KMS-11 (cell line): Measurements from ENCODE around the gene TUT4.
A peak's percentile ranks its signal among the peaks of the same experiment; 100 is the strongest.

Source experiments
- H2AFZ ChIP-seq: fragments of 200-600 bp; sonication (generic); 2 replicates; pipeline ENCODE4 v1.6.1; 2016; ENCODE audit warnings: antibody characterized with exemption, mixed run types, low read depth
- H3K27ac ChIP-seq: fragments of 200-600 bp; sonication (generic); 2 replicates; pipeline ENCODE4 v1.6.1; 2016; ENCODE audit warnings: mild to moderate bottlenecking, mixed run types
- H3K27me3 ChIP-seq: fragments of 200-600 bp; sonication (generic); 2 replicates; pipeline ENCODE4 v1.6.1; 2017; ENCODE audit warnings: mild to moderate bottlenecking, low read depth, mixed run types, moderate library complexity; ENCODE audit not compliant: insufficient read depth
- H3K36me3 ChIP-seq: fragments of 200-600 bp; sonication (generic); 2 replicates; pipeline ENCODE4 v1.6.1; 2017; ENCODE audit warnings: mild to moderate bottlenecking, mixed run types; ENCODE audit not compliant: insufficient read depth
- H3K4me1 ChIP-seq: fragments of 200-600 bp; sonication (generic); 2 replicates; pipeline ENCODE4 v1.6.1; 2016; ENCODE audit warnings: mild to moderate bottlenecking, low read depth, mixed run types; ENCODE audit not compliant: poor library complexity, severe bottlenecking
- H3K4me2 ChIP-seq: fragments of 200-600 bp; sonication (generic); 2 replicates; pipeline ENCODE4 v1.7.0; 2016; ENCODE audit warnings: mild to moderate bottlenecking, mixed run types
- H3K4me3 ChIP-seq: fragments of 200-600 bp; sonication (generic); IDR thresholded peaks from 2 replicates; pipeline ENCODE4 v1.6.1; 2017; ENCODE audit warnings: low read depth, low read length, mixed read lengths; ENCODE audit not compliant: insufficient read depth
- H3K79me2 ChIP-seq: fragments of 200-600 bp; sonication (generic); 2 replicates; pipeline ENCODE4 v1.6.1; 2016; ENCODE audit warnings: low read depth, mixed run types; ENCODE audit not compliant: insufficient read depth
- H3K9ac ChIP-seq: fragments of 200-600 bp; sonication (generic); 2 replicates; pipeline ENCODE4 v1.6.1; 2016; ENCODE audit warnings: mild to moderate bottlenecking, mixed run types
- H4K20me1 ChIP-seq: fragments of 200-600 bp; sonication (generic); 2 replicates; pipeline ENCODE4 v1.6.1; 2016; ENCODE audit warnings: mild to moderate bottlenecking, mixed run types; ENCODE audit not compliant: insufficient read depth
- TF ChIP-seq, protein P1 (sequence below): fragments of 200-600 bp; sonication (generic); conservative IDR thresholded peaks from 2 replicates; pipeline ENCODE4 v1.6.1; 2017; ENCODE audit warnings: low read depth, mild to moderate bottlenecking, antibody characterized with exemption, low read length, moderate library complexity, mixed read lengths

TUT4 gene

DNA sequence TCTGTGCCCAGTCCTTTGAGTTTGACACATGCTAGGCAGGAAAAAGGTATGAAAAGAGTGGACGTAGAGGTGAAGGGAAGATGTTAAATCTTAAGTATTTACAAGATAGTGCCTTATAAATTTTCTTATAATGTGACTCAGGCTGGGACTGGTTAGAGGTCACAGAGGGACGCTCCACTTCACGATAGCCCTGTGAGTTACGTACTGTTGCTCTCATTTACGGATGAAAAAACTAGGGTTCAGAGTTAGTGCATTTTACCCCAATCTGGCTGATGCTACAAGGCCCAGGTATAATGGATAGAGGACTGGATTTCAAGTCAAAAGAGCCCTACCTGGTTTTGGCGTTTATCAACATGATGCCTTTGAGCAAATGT, 1.4 kb upstream of the TUT4 start:
- H3K4me3 ChIP-seq = peak overlapping the region; percentile 14
- TF ChIP-seq, protein P1, sequence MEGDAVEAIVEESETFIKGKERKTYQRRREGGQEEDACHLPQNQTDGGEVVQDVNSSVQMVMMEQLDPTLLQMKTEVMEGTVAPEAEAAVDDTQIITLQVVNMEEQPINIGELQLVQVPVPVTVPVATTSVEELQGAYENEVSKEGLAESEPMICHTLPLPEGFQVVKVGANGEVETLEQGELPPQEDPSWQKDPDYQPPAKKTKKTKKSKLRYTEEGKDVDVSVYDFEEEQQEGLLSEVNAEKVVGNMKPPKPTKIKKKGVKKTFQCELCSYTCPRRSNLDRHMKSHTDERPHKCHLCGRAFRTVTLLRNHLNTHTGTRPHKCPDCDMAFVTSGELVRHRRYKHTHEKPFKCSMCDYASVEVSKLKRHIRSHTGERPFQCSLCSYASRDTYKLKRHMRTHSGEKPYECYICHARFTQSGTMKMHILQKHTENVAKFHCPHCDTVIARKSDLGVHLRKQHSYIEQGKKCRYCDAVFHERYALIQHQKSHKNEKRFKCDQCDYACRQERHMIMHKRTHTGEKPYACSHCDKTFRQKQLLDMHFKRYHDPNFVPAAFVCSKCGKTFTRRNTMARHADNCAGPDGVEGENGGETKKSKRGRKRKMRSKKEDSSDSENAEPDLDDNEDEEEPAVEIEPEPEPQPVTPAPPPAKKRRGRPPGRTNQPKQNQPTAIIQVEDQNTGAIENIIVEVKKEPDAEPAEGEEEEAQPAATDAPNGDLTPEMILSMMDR = no peak
- no peaks in the 10 kb centered on the region for H3K36me3 ChIP-seq
- H3K27ac ChIP-seq = peak overlapping the region; percentile 94; the same call in 1 of the 2 replicates
- peak overlapping the region; percentile 73 for H3K4me2 ChIP-seq
- H2AFZ ChIP-seq = peak overlapping the region; percentile 66
- 0 out of 2 replicates have a peak, but pooled peaks cover 6% of the 10 kb centered on the region for H4K20me1 ChIP-seq
- peak overlapping the region; percentile 87; the same call in 1 of the 2 replicates for H3K9ac ChIP-seq
- peaks cover 24% of the 10 kb centered on the region for H3K4me1 ChIP-seq
- H3K79me2 ChIP-seq = peaks cover 29% of the 10 kb centered on the region
- H3K27me3 ChIP-seq = no peaks in the 10 kb centered on the region

DNA sequence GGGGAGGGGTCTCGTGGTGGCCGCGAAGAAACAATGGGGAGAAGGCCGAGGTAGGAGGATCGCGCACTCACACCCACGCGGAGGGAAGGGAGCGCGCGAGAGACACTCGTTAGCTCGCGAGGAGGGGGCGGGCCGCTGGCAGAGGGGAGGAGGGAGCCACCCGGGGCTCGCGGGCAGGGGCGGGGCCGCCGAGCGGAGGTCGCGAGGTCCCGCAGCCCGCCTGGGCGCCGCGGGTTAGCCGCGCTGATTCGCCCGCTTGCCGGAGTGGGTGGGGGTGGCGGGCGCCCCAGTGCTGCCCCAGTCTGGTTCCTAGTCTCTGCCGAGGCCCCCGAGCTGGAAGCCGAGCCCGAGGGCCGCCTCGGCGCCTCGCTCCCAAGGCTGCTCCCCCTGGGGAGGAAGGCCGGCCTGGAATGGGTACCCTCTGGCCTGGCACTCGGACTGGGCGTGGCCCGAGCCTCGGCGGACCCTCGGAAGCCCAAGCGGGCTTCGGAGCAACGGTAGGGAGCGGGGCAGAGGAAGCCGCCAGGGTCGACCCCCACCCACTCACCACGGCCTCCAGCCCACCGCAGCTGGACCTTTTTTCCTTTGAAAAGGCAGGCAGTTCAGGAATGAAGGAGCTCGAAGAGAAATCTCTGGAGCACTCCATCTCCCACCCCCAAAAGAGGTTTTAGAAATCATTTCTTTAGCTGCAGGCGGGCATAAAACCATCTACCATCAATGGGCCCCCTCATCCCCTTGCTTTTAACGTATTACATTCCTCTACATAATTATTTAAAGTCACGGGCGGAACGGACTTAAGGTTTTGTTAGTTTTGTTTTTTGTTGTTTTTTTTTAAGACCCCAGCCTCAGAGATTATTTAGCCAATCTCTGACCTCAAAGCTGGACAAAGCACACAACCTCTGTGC, 722 bp upstream of the TUT4 start:
- TF ChIP-seq, protein P1 = no peak
- 0 out of 2 replicates have a peak, but pooled peaks cover 6% of the 10 kb centered on the region for H4K20me1 ChIP-seq
- no peaks in the 10 kb centered on the region for H3K36me3 ChIP-seq
- peaks cover 36% of the 10 kb centered on the region for H3K79me2 ChIP-seq
- H2AFZ ChIP-seq = peak overlapping the region; percentile 66
- H3K4me2 ChIP-seq = peak overlapping the region; percentile 73
- H3K4me1 ChIP-seq = peaks cover 25% of the 10 kb centered on the region
- no peaks in the 10 kb centered on the region for H3K27me3 ChIP-seq
- H3K4me3 ChIP-seq = peak overlapping the region; percentile 74
- peak overlapping the region; percentile 94 for H3K27ac ChIP-seq
- H3K9ac ChIP-seq = peak overlapping the region; percentile 87

DNA sequence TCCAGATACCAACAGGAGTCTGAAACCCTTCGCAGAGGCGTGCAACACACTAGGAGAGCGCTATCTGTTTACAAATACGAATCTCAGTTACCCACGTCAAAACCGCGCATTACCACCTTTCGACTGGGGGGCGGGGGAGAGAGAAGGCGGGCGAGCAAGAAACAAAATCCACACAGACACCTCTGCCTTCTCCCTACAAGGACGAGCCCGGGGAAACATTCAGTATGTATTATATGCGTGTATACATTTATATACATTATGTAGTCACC, 722 bp downstream of the TUT4 start:
- TF ChIP-seq, protein P1 = no peak
- Histone ChIP-seq H3K27ac (peak overlapping the region; percentile 94), H2AFZ (peak overlapping the region; percentile 66)

DNA sequence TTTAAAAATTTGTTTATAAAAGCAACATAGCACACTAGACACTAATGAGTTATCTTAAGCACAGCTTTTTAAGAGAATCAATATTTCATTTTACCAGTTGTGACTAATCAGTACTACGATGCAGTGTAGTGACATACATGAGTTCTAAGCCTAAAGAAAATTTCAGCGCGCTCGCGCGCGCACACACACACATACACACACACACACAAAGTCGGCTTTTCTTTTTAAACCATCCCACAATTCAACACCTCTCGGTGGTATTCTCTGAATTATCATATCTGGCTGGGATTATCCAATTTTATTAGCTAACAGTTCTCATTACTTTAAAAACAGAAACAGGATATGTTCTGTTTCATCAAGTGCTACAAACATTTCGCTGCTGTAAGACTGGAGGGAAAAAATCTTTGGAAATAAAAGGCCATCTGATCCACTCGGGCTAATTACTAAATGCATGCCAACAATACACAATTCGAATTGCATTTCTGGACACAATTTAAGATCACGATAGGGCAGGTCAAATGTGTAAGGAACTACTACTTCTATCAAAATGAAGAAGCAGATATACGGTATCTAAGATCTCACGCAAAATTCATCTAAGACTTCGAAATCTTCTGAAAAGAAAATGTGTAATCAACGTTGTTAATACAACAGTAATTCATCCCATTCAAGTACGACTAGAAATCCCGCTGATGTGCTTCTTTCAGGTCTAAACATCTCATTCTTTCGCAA, 1.2 kb downstream of the TUT4 start:
- peak overlapping the region; percentile 94 for H3K27ac ChIP-seq
- peaks cover 55% of the 10 kb centered on the region for H3K79me2 ChIP-seq
- H3K36me3 ChIP-seq = no peaks in the 10 kb centered on the region
- TF ChIP-seq, protein P1 = no peak
- H4K20me1 ChIP-seq = 0 out of 2 replicates have a peak, but pooled peaks cover 6% of the 10 kb centered on the region
- H3K4me2 ChIP-seq = peak overlapping the region; percentile 87
- H2AFZ ChIP-seq = peak overlapping the region; percentile 66
- H3K9ac ChIP-seq = peak overlapping the region; percentile 87; the same call in 1 of the 2 replicates
- peak overlapping the region; percentile 64 for H3K4me3 ChIP-seq
- H3K27me3 ChIP-seq = no peaks in the 10 kb centered on the region
- H3K4me1 ChIP-seq = peaks cover 25% of the 10 kb centered on the region

More for the DNA sequence above, 722 bp downstream of the TUT4 start:
- Histone ChIP-seq H3K4me2 (peak overlapping the region; percentile 87), H3K79me2 (peaks cover 50% of the 10 kb centered on the region), H3K27me3 (no peaks in the 10 kb centered on the region), H3K36me3 (no peaks in the 10 kb centered on the region), H4K20me1 (0 out of 2 replicates have a peak, but pooled peaks cover 6% of the 10 kb centered on the region), H3K4me1 (peaks cover 25% of the 10 kb centered on the region), H3K9ac (peak overlapping the region; percentile 87), H3K4me3 (peak overlapping the region; percentile 64)
